NOMO-1 treated with DMSO at 0.1 percent for 48 hours (cell line): Measurements from ENCODE around the gene CALML3.
"Not testable (repeated sequence)": the region's sequence is repeated elsewhere in the genome, so short reads cannot be mapped to it uniquely, and the experiment has no call there.

ENCODE experiments used
- DNase-seq: peaks from one replicate; lab custom pipeline; 2025; ENCODE audit not compliant: unreplicated experiment; lab: John Stamatoyannopoulos, UW

Gene CALML3

DNA sequence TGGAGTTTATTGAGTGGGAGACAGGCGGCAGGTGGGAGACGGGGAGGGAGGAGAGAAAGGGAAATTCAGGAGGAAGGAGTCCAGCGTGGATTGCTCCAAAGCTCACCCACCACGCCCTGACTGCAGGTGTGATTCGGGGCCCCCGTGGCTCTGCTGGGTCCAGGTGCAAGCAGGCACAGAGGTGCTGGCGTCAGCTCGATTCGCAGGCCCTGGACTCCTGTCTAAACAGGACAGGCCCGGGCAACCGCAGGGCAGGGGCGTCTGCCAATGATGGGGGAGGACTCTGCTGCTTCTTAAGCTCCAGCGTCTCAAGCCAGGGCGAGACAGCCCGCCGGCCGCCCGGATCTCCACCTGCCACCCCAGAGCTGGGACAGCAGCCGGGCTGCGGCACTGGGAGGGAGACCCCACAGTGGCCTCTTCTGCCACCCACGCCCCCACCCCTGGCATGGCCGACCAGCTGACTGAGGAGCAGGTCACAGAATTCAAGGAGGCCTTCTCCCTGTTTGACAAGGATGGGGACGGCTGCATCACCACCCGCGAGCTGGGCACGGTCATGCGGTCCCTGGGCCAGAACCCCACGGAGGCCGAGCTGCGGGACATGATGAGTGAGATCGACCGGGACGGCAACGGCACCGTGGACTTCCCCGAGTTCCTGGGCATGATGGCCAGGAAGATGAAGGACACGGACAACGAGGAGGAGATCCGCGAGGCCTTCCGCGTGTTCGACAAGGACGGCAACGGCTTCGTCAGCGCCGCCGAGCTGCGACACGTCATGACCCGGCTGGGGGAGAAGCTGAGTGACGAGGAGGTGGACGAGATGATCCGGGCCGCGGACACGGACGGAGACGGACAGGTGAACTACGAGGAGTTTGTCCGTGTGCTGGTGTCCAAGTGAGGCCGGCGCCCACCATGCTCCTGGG lies at the start of gene CALML3:
CALML3 (plus strand) TSS at position 321 of the 920 bp plus-strand sequence; CDS start at position 446, 125 bp downstream.
- no peak for DNase-seq

DNA sequence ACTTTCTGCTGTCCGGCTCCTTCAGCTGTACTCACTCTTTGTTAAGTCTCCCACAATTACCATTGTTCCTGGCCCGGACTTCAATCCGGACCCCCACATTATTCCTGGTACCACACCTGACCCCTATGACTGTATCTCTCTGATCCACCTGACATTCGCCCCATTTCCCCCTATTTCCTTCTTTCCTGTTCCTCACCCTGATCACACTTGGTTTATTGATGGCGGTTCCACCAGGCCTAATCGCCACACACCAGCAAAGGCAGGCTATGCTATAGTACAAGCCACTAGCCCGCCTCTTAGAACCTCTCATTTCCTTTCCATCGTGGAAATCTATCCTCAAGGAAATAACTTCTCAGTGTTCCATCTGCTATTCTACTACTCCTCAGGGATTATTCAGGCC lies 49.7 kb upstream of the CALML3 start:
- not testable (repeated sequence) for DNase-seq

DNA sequence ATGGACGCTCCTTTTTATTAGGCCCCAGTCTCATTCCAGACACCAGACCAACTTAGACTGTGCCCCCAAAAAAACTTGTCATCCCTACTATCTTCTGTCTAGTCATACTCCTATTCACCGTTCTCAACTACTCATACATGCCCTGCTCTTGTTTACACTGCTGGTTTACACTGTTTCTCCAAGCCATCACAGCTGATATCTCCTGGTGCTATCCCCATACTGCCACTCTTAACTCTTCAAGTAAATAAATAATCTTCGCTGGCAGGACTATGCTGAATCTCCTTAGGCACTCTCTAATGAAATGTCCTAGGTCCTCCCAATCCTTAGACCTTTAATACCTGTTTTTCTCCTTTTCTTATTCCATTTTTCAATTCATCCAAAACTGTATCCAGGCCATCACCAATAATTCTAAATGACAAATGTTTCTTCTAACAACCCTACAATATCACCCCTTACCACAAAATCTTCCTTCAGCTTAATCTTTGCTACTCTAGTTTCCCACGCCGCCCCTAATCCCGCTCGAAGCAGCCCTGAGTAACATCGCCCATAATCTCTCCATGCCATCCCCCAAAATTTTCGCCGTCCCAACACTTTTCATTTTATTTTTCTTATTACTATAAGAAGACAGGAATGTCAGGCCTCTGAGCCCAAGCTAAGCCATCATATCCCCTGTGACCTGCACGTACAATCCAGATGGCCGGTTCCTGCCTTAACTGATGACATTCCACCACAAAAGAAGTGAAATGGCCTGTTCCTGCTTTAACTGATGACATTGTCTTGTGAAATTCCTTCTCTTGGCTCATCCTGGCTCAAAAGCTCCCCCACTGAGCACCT lies 48.6 kb upstream of the CALML3 start:
- not testable (repeated sequence) for DNase-seq

DNA sequence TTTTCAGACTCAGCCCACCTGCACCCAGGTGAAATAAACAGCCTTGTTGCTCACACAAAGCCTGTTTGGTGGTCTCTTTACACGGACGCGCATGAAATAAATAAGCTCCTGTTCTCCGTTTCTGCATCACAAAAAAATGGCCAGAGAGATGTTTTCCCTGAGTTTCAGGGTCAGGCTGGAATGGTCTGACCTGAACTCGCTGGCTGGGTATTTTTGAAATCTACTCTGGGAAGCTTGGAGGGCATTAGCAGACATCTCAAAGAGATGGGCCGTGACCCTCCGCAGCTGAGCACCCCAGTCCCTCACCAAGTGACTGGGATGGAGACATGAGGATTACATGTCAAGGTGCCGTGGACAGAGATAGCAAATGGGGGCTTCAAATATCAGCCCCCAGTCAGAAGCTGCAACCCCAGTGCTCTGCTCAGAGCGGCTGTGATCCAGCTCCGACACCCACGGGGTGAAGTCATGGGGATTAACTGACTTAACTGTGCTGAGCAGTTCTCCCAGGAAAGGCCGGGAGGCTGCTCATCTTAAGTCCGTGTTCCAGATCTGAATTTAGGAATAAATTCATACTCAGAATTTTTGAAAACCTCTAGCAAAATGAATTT lies 47.7 kb upstream of the CALML3 start:
- DNase-seq, result no peak

DNA sequence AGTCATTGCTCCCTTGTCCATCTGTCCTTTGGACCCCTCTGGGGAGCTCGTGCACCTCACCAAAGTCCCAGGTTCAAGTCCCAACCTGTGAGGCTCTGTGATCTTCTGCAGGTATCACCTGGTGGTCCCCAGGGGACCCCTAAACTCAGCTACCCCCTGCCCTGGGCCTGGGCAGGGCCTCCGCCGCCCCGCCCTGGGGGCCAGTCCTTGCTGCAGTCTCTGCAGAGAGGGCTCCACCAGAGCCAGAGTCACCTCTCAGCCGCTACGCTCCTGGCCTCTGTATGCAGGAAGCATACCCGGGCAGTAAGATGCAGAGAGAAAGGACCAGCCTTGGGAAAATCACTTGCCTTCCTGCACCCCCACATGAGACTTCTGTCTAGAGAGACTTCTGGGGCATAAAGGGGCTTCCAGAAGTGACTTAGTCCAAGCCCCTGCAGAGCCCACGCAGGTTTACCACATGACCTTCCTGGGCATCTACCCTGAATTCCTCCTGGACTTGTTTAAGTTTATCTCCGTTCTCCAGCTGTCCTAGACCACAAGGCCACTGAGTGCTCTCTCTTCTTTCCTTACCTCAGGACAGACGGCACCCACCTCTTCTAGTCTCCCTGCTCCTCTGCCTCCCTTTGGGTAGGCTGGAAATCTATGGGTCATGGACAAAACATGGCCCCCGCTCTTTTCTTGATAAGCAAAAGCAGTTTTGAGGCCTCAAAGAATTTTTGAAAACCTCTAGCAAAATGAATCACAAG lies 46.6 kb upstream of the CALML3 start:
- DNase-seq, result no peak

DNA sequence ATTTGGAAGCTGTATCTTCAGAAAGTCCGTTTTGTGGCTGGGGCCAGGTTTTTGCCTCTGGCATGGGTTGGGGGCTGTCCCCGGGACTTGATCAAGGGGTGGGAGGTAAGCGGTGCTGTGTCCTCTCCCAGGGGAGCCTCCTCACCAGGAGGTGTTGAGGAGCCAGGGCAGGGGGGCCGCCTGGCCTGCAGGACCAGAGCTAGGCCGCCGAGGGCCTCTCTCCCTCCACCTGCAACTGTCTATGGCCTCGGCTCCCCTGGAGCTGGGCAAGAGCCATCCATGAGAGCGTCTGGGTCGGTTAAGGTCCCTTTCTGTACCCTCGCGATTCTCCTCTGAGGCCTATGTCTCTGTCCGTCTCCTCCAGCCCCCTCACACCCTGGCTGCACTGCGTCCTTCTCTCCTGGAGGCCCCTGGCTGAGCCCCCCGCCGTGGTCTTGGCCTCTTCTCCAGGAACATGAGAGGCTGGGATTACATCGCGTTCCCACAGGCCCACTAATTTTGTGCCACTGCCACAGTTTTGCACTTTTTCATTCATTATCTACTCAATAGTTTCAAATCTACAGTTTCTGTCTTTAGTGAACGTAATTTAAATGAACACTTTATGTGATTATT lies 46.0 kb upstream of the CALML3 start:
- no peak for DNase-seq

DNA sequence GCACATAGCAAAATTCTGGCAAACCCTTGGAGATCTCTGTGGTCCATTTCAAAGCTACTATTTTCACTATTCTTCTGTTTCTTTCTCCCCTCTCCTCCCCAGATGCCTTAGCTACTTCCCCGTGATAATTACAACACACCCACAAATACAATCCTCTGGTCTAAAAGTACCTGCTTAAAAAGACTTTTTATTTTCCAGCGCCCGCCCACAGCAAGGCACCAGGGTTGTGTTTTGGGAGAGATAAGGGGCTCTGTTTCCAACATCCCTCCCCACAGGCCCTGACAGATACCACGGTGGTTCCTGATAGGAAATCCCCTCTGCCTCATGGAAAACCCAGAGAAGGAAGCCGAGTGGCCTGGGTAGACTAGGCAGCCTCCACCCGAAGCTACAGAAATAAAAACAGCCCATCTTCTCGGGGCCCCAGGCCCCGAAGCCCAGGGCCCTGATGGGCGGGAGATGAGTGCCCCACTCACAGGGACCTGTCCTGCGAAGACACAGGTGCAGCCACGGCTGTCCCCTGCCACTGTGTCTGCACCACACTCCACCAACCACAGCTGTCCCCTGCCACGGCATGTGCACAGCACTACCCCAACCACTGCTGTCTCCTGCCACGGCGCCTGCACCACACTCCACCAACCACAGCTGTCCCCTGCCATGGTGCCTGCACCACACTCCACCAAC lies 45.1 kb upstream of the CALML3 start:
- no peak for DNase-seq

DNA sequence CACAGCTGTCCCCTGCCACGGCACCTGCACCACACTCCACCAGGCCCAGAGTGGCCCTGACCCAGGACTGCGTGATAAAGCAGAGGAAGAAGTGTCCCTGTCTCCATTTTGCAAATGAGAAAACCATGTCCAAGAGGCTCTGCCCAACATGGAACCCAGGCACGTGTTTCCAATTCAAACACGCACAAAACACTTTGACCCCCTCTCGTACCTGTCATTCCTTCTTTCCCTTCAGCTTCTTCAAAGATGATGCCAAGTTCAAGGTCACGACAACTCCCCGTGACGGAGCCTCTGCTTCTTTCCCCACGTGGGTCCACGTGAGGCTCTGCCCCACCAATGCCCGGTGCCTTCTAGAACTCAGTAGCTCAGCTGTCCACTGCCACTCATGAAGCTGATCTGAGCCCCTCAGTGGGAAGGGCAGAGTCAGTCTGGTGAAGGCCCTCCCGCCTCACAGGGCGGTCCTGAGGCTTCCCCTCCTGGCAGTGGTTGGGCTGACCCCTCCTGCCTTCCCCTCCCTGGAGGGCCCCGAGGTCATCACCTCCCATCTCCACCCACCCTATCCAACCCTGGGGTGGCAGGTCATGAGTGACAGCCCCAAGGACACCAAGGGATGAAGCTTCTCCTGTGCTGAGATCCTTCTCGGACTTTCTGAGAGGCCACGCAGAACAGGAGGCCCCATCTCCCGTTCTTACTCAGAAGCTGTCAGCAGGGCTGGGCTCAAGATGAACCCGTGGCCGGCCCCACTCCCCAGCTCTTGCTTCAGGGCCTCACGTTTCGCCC lies 44.4 kb upstream of the CALML3 start:
- no peak for DNase-seq

DNA sequence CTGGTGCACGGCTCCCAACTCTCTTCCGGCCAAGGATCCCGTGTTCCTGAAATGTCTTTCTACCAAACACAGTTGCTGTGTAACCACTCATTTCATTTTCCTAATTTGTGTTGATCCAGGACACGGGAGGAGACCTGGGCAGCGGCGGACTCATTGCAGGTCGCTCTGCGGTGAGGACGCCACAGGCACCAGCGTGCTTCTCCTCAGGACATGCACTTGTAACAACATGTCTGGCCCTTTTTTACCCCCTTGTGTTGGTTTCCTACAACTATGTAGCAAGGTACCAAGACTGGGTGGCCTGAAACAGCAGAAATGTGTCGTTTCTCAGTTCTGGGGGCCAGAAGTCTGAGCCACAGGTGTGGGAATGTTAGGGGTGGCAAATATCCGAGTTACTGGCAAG lies 43.6 kb upstream of the CALML3 start:
- DNase-seq, result no peak

DNA sequence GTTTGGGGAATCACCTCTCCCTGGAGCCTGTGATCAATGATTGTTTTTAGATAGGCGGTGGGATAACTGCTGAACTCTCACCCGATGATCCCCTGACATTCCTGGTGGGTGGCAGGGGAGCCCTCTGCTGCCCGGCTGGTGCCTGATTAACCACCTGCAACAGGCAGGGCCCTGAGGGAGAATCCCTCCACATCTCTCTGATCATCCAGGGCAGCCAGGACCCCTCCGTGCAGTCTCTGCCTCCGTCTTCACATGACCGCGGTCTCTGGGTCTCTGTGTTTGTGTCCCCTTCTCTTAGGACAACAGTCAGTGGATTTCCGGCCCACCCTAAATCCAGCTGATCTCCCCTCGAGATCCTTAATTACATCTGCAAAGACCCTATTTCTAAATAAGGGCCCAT lies 42.7 kb upstream of the CALML3 start:
- no peak for DNase-seq

DNA sequence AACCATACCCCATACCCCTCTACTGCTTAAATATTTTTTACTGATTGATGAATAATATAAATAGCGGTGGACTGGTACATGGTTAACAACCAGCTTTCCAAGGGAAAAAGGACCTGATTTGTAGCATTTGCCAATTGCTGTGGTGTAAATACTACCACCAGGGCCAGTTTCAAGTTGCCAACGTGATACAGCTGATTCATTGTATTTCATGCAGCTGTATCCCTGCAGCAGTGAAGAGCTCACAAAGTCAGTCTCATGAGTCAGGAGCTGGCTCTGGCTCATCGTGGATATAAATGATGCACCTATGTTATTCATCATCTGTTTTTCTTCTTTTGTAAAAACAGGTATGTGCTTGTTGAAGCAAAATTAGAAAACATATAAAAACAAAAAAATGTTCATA lies 40.6 kb upstream of the CALML3 start:
- no peak for DNase-seq

DNA sequence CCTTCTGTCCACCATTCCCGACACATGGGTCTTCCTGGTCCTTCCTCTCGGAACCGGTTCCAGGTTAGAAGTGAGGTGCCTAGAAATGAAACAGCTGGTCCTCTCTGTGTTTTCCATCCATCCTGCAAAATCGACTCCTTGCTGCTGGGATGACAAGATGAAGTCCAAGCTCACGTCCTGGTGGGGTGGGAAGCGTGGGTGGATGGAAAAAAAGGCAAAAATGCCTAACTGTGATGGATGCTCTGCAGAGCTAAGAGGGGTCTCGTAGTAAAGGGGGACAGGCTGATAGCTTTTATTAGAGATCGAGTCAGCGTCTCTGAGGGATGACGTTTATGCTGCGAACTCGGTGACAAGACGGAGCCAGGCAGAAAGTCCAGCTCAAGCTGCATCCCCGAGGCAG lies 39.5 kb upstream of the CALML3 start:
- no peak for DNase-seq

DNA sequence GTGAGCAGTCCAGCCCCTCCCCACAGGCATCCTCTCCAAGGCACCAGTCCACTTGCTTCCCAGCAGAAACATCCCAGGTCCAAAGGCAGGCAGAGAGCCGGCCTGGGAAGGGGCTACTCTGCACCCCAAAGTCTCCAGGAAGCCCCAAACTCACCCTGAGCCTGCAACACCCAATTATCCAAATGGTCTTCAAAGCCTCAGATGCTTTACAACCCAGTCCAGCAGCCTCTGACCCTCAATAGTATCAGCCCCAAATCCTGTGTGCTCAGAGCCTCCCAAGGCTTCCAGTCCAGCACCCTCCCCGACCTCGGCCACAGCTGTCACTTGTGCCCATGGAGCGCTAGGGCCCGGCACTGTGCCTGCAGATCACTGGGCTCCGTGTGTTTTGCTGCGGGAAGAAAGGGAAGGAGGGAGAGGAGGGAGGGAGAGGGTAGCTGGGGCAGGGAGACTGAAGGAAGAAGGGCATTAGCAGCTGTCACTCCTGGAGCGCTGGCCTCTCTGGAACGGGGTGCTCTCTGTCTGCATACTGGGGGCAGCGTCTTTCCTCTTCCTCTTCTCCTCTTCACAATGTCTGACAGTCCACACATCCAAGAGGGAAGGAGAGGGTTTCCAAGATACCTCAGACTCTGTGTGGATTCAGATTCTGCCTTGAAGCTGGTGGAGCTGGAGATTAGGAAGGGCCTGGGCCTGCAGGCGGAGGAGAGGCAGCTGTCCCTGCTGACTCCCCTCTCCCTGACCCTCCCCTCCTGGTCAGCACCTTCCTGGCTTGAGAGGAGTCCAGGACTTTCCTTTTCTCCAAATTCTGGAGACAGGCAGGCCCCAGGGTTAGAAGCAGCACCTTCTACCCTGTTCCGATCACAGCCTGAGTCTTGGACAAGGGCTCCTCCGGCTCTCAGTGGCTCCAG lies 38.6 kb upstream of the CALML3 start:
- DNase-seq, result no peak

DNA sequence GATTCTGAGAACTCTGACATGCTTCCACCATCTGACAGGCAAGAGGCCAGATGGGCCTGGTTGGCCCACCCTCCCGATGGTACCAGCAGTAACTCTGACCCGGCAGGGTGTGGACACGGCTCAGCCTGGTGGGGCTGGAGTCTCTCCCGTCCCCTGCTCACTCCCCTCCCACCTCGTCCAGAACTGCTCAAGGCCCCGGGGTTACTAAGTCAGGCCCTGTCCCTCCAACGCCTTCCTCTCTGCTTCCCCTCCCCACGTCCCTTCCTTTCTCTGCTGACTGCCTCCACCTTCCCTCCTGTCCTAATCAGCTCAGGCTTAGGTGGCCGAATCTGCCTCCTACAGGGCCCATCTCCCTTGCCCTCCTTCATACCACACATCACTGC lies 37.9 kb upstream of the CALML3 start:
- no peak for DNase-seq

DNA sequence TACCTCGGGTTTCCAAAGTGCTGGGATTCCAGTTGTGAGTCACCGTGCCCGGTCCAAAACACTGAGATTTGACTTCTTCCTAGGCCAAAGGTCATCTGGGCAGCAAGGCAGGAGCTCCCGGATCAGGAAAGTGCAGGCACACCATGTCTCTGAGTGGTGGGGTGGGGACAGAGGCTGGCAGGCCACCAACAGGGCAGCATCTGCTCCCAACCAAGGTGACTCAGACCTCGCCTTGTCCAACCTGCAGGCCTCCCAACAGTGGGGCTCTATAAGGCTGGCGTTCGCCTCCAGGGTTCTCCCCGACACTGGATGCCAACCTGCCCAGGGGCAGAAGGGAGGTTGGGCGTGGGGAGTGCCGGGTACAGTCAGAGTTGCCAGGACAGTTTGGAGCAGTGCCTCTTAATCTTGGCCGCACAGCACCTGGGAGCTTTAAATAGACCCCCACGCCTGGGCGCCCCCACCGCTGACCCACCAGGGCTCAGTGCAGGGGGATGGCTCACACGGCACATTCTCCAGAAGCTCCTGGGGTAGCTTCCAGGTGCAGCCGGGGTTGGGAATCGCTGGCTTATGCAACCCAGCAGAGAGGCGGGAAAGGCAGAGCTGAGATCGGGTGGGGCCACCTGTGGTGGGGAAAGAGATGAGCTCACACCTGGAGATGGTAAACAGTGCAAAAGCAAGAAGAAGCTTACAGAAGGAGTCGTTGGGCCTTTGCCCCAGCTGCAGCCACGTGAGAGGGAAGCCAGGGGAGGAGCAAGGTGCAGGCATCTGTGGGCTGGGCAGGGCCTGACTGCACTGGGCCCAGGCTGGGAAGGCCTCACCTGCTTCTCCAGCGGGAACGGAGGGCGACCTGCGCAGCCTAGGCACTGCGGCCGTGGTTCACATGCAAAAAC lies 36.2 kb upstream of the CALML3 start:
- no peak for DNase-seq

DNA sequence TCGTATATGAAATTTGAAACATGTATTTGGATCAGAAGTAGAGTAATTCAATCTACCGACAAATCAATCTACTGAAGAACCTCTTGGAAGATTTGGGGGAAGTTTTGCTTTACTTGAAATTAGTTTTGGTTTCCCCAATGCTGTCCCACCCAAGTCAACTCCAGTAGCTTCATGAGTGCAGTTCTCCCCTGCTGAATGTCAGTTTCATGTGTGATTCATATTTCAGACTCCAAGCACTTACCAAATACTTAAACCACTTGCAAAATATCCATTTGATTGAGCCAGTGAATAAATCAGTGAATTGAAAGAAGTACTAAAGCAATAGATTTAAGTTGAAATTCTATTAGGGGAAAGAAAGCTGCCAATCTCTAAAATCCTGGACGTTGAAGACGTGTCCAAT lies 34.7 kb upstream of the CALML3 start:
- DNase-seq, result no peak
